Coronary artery (tissue), 2 donors: ENCODE data around the gene HMGB3.

Experiments
- DNase-seq: peaks from one replicate; pipeline ENCODE4 v3.0.0-alpha.2; 2017; ENCODE audit warnings: low spot score
- H3K27ac ChIP-seq, 2 donors: fragments of 200-600 bp; sonication (generic); one replicate each; pipeline ENCODE4 v1.5.1; 2016 to 2019
- H3K4me3 ChIP-seq: fragments of 200-600 bp; sonication (generic); 2 replicates; pipeline ENCODE4 v1.5.1; 2016; ENCODE audit warnings: mild to moderate bottlenecking, moderate library complexity
- TF ChIP-seq, protein P1 (sequence below): fragments of 200-600 bp; sonication (generic); IDR thresholded peaks from one replicate; pipeline ENCODE4 v1.5.1; 2019; ENCODE audit warnings: antibody characterized with exemption

Gene HMGB3

DNA sequence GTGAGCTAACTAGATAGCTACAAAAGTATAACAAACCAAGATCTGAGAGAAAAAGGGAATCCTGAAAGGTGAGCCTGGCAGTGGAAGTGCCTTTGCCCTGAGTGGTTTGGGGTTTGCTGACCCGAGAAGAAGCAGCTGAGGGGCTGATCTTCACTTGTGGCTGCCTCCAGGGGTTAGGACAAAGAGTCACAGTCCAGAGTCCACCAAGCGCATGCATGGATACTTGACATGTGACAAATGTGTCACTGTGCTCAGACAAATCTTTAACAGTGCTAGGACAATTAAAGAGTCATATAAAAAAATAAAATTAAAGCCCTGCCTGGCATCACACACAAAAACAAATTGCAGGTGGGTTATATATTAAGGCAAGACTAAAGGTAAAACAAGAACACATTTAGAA lies 26.4 kb downstream of the HMGB3 start:
- no peak for DNase-seq

GRCh38 chrX:151013164-151013743 lies 30.1 kb downstream of the HMGB3 start:
- no peak overlapping the region for H3K27ac ChIP-seq

More for the DNA sequence above, 26.4 kb downstream of the HMGB3 start:
- no peak overlapping the region for H3K27ac ChIP-seq
- H3K4me3 ChIP-seq: no peak overlapping the region
- TF ChIP-seq, protein P1, sequence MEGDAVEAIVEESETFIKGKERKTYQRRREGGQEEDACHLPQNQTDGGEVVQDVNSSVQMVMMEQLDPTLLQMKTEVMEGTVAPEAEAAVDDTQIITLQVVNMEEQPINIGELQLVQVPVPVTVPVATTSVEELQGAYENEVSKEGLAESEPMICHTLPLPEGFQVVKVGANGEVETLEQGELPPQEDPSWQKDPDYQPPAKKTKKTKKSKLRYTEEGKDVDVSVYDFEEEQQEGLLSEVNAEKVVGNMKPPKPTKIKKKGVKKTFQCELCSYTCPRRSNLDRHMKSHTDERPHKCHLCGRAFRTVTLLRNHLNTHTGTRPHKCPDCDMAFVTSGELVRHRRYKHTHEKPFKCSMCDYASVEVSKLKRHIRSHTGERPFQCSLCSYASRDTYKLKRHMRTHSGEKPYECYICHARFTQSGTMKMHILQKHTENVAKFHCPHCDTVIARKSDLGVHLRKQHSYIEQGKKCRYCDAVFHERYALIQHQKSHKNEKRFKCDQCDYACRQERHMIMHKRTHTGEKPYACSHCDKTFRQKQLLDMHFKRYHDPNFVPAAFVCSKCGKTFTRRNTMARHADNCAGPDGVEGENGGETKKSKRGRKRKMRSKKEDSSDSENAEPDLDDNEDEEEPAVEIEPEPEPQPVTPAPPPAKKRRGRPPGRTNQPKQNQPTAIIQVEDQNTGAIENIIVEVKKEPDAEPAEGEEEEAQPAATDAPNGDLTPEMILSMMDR: no peak

DNA sequence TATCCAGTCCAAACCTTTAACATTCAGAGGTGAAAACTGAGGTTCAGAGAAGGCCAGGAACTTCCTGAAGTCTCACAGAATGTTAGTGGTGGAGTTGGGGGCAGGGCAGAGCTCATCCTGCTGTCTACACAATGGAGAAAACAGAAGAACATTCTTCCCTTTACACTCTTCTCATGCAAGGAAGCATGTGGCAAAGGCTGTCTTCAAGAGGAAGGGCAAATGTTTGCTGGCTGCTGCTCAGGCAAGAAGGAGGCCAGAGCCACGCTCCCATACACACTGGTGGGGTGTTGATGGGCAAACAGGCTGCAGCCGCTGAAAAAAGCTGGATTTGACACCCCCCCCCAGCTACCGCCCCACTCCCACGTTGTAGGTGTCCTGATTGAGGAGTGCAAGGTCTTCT lies 32.5 kb downstream of the HMGB3 start:
- H3K4me3 ChIP-seq: no peak overlapping the region
- TF ChIP-seq, protein P1: no peak

More at GRCh38 chrX:151013164-151013743, 30.1 kb downstream of the HMGB3 start:
- no peak for DNase-seq
- TF ChIP-seq, protein P1: no peak
- no peak overlapping the region for H3K4me3 ChIP-seq

DNA sequence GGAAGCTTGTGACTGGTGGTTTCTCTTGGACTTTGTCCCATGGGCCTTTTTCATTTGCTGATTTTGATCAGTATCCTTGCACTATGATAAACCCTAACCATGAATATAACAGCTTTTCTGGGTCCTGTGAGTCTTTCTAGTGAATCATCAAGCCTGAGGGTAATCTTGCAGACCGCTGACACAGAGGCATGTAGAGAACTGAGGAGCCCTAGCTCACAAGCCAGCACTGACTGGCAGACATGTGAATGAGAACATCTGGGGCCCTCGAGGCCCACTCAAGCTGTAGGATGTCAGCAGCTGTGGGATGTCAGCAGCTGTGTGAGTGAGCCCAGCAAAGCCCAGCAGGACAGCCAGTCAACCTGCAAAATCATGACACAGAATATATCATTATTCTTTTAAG lies 36.7 kb downstream of the HMGB3 start:
- no peak for DNase-seq
- no peak overlapping the region for H3K4me3 ChIP-seq
- TF ChIP-seq, protein P1: no peak
- H3K27ac ChIP-seq: no peak overlapping the region

More for the DNA sequence above, 32.5 kb downstream of the HMGB3 start:
- DNase-seq: no peak
- no peak overlapping the region for H3K27ac ChIP-seq

DNA sequence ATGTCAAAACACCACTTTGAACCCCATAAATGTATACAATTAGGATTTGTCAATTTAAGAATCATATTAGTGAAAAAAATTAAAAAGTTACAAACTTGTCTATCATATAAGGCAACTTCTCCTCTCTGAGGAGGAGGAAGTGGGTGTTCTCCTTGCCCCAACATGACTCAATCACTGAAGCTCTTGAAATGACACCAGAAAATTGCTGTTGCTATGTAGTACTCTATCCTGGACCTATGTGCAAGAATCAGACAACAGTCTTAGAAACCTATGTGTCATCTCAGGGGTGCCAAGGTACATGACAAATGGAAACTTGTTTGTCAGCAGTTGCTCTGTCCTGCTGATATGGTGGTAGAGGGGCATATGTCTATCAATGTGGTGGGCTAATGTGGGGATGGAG lies 47.7 kb downstream of the HMGB3 start:
- Histone ChIP-seq H3K27ac (no peak overlapping the region), H3K4me3 (no peak overlapping the region)
- no peak for DNase-seq
- TF ChIP-seq, protein P1: no peak

- TF ChIP-seq, protein P1: no peak
- Histone ChIP-seq H3K4me3 (no peak overlapping the region), H3K27ac (no peak overlapping the region)
- DNase-seq: no peak
These were observed 48.3 kb downstream of the HMGB3 start for GRCh38 chrX:151031391-151031975.

- Histone ChIP-seq H3K27ac (no peak overlapping the region), H3K4me3 (no peak overlapping the region)
- TF ChIP-seq, protein P1: no peak
- DNase-seq: no peak
These were observed 56.2 kb downstream of the HMGB3 start for GRCh38 chrX:151039351-151039750.
